ENCODE results near the gene CRTAC1.

CRTAC1 gene

GRCh38 chr10:97916586-97916985 lies 113.8 kb downstream of the CRTAC1 start:
- no peaks in the 10 kb centered on the region for H3K4me1 Mint-ChIP-seq
- no peak for TF ChIP-seq CTCF (IDR thresholded peaks at IDR 0.05)
- H3K4me3 Mint-ChIP-seq: no peak overlapping the region
- DNase-seq: no peak
- no peaks in the 10 kb centered on the region for H3K9me3 Mint-ChIP-seq
- no peaks in the 10 kb centered on the region for H3K36me3 Mint-ChIP-seq (ENCODE audit: low read depth)
- H3K27ac Mint-ChIP-seq: no peak overlapping the region
- peaks cover 59% of the 10 kb centered on the region for H3K27me3 Mint-ChIP-seq (ENCODE audit: low read depth, poor library complexity)

- DNase-seq: no peak
- Mint-ChIP-seq H3K4me1 (no peaks in the 10 kb centered on the region), H3K9me3 (no peaks in the 10 kb centered on the region), H3K4me3 (no peak overlapping the region), H3K36me3 (ENCODE audit: low read depth) (no peaks in the 10 kb centered on the region), H3K27ac (no peak overlapping the region), H3K27me3 (ENCODE audit: low read depth, poor library complexity) (peaks cover 55% of the 10 kb centered on the region)
- no peak for TF ChIP-seq CTCF (IDR thresholded peaks at IDR 0.05)
Measured at GRCh38 chr10:97915346-97916131, 114.9 kb downstream of the CRTAC1 start.

- no peaks in the 10 kb centered on the region for H3K4me1 Mint-ChIP-seq
- no peak overlapping the region for H3K27ac Mint-ChIP-seq
- no peaks in the 10 kb centered on the region for H3K9me3 Mint-ChIP-seq
- DNase-seq: peak; percentile 90
- H3K4me3 Mint-ChIP-seq: no peak overlapping the region
- H3K27me3 Mint-ChIP-seq (ENCODE audit: low read depth, poor library complexity): peaks cover 61% of the 10 kb centered on the region
- no peaks in the 10 kb centered on the region for H3K36me3 Mint-ChIP-seq (ENCODE audit: low read depth)
- TF ChIP-seq CTCF (IDR thresholded peaks at IDR 0.05): peak; percentile 91
Measured at GRCh38 chr10:97914837-97915211, 115.6 kb downstream of the CRTAC1 start.

- Mint-ChIP-seq H3K9me3 (no peaks in the 10 kb centered on the region), H3K36me3 (ENCODE audit: low read depth) (no peaks in the 10 kb centered on the region), H3K27ac (no peak overlapping the region), H3K27me3 (ENCODE audit: low read depth, poor library complexity) (peaks cover 65% of the 10 kb centered on the region), H3K4me3 (no peak overlapping the region), H3K4me1 (no peaks in the 10 kb centered on the region)
- TF ChIP-seq CTCF (IDR thresholded peaks at IDR 0.05): no peak
- no peak for DNase-seq
Measured at GRCh38 chr10:97914171-97914836, 116.1 kb downstream of the CRTAC1 start.

- Mint-ChIP-seq H3K9me3 (no peaks in the 10 kb centered on the region), H3K27ac (no peak overlapping the region), H3K27me3 (ENCODE audit: low read depth, poor library complexity) (peaks cover 64% of the 10 kb centered on the region), H3K4me3 (no peak overlapping the region), H3K4me1 (no peaks in the 10 kb centered on the region), H3K36me3 (ENCODE audit: low read depth) (no peaks in the 10 kb centered on the region)
- TF ChIP-seq CTCF (IDR thresholded peaks at IDR 0.05): no peak
- no peak for DNase-seq
Measured at GRCh38 chr10:97913614-97914013, 116.8 kb downstream of the CRTAC1 start.
